ENCODE data around the gene SPOCD1. TPM values are rescaled to one million over a fixed set of nuclear protein-coding genes. Genes with fewer than 3 reads are reported as not detected.

Gene SPOCD1
- total RNA-seq, 1 experiment from 2014 or later, result 0.54 TPM

DNA sequence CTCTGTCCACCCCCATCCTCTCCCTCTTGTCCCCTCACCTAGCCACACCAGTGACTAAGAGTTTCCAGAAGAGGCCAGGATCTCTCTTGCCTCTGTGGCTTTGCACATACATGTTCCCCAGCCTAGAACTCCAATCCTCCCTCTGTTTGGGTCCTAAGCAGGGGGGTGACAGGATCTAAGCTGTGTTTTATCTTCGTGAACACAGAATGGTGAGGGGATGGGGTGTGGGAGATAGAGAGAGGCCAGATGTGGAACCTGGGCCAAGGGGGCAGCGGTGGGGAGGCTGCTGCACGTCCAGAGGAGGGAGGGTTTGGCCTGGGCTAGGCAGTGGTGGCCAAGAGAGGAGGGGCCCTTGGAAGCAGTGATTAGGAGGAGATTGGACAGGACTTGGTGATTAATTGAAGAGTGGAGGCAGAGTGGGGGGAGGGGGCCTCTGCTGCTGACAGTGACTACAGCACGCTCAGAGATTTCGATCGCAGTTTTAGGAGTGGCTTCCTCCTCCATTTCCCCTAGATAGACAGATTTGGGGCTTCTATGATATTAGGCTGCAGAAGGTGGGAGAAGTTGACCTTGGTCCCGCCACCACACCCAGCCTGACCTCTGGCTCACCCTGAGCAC, 34.6 kb downstream of the SPOCD1 start:
- Histone ChIP-seq H3K27me3 (ENCODE audit: control insufficient read depth, insufficient read depth, low read length) (no peaks in the 10 kb centered on the region), H3K4me3 (ENCODE audit: low read depth in 2 of 2, low read length in 2 of 2) (no peak overlapping the region), H3K36me3 (ENCODE audit: control insufficient read depth, insufficient read depth, low read length) (no peaks in the 10 kb centered on the region), H3K9me3 (ENCODE audit: control insufficient read depth, insufficient read depth, low read depth, low read length) (no peaks in the 10 kb centered on the region), H3K27ac (ENCODE audit: low read length) (no peak overlapping the region), H3K4me1 (ENCODE audit: control insufficient read depth, insufficient read depth, low read length) (peaks cover 5% of the 10 kb centered on the region; the same call in 1 of the 2 replicates)
- intact Hi-C loops (cut with micrococcal nuclease; ENCODE audit: unreplicated experiment) (loop anchor here (10.0 kb wide), 1 partner anchor 216 kb away; no protein-coding TSS in a partner anchor), in situ Hi-C loops (cut with HindIII; ENCODE audit: low pct_unique_long_range_greater_than_20kb, low sequenced_read_pairs) (no loop called here)
- DNase-seq (ENCODE audit: low read depth, low spot score) (no peak), ATAC-seq (no peak)
- TF ChIP-seq SIN3A (IDR thresholded peaks at IDR 0.05; ENCODE audit: borderline replicate concordance, insufficient read depth, low read depth, low read length), result no peak
- TF ChIP-seq, protein P1, sequence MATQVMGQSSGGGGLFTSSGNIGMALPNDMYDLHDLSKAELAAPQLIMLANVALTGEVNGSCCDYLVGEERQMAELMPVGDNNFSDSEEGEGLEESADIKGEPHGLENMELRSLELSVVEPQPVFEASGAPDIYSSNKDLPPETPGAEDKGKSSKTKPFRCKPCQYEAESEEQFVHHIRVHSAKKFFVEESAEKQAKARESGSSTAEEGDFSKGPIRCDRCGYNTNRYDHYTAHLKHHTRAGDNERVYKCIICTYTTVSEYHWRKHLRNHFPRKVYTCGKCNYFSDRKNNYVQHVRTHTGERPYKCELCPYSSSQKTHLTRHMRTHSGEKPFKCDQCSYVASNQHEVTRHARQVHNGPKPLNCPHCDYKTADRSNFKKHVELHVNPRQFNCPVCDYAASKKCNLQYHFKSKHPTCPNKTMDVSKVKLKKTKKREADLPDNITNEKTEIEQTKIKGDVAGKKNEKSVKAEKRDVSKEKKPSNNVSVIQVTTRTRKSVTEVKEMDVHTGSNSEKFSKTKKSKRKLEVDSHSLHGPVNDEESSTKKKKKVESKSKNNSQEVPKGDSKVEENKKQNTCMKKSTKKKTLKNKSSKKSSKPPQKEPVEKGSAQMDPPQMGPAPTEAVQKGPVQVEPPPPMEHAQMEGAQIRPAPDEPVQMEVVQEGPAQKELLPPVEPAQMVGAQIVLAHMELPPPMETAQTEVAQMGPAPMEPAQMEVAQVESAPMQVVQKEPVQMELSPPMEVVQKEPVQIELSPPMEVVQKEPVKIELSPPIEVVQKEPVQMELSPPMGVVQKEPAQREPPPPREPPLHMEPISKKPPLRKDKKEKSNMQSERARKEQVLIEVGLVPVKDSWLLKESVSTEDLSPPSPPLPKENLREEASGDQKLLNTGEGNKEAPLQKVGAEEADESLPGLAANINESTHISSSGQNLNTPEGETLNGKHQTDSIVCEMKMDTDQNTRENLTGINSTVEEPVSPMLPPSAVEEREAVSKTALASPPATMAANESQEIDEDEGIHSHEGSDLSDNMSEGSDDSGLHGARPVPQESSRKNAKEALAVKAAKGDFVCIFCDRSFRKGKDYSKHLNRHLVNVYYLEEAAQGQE (IDR thresholded peaks at IDR 0.05; ENCODE audit: insufficient read depth in 1 of 2, low read depth in 2 of 2, low read length in 1 of 2), result no peak
- TF ChIP-seq, protein P2, sequence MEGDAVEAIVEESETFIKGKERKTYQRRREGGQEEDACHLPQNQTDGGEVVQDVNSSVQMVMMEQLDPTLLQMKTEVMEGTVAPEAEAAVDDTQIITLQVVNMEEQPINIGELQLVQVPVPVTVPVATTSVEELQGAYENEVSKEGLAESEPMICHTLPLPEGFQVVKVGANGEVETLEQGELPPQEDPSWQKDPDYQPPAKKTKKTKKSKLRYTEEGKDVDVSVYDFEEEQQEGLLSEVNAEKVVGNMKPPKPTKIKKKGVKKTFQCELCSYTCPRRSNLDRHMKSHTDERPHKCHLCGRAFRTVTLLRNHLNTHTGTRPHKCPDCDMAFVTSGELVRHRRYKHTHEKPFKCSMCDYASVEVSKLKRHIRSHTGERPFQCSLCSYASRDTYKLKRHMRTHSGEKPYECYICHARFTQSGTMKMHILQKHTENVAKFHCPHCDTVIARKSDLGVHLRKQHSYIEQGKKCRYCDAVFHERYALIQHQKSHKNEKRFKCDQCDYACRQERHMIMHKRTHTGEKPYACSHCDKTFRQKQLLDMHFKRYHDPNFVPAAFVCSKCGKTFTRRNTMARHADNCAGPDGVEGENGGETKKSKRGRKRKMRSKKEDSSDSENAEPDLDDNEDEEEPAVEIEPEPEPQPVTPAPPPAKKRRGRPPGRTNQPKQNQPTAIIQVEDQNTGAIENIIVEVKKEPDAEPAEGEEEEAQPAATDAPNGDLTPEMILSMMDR (IDR thresholded peaks at IDR 0.05), result no peak
- TF ChIP-seq TCF7L2 (IDR thresholded peaks at IDR 0.05; ENCODE audit: low read depth, low read length), result no peak
- ChIA-PET CTCF (no interaction called here), POLR2A (no interaction called here)
- BruUV-seq (replicated peaks), result no TSS peak

DNA sequence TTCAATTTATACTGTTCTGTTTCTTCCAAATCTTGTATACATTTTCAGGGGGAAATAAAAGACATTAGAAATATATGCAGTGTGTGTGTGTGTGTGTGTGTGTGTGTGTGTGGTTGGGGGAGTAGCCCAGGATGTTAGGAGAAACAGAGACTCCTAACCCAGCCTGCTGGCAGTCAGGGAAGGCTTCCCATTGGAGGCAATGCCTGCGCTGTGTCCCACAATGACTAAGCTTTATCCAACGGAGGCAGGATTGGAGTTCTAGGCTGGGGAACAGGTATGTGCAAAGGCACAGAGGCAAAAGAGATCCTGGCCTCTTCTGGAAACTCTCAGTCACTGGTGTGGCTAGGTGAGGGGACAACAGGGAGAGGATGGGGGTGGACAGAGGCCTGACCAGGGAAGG, 35.2 kb downstream of the SPOCD1 start:
- Histone ChIP-seq H3K4me3 (ENCODE audit: low read depth in 2 of 2, low read length in 2 of 2) (no peak overlapping the region), H3K36me3 (ENCODE audit: control insufficient read depth, insufficient read depth, low read length) (no peaks in the 10 kb centered on the region), H3K27me3 (ENCODE audit: control insufficient read depth, insufficient read depth, low read length) (no peaks in the 10 kb centered on the region), H3K9me3 (ENCODE audit: control insufficient read depth, insufficient read depth, low read depth, low read length) (no peaks in the 10 kb centered on the region), H3K27ac (ENCODE audit: low read length) (no peak overlapping the region), H3K4me1 (ENCODE audit: control insufficient read depth, insufficient read depth, low read length) (peaks cover 5% of the 10 kb centered on the region; the same call in 1 of the 2 replicates)
- POLR2A ChIA-PET, result no interaction called here
- ATAC-seq (no peak), DNase-seq (ENCODE audit: low read depth, low spot score) (no peak)
- in situ Hi-C loops (cut with HindIII; ENCODE audit: low pct_unique_long_range_greater_than_20kb, low sequenced_read_pairs) (no loop called here), intact Hi-C loops (cut with micrococcal nuclease; ENCODE audit: unreplicated experiment) (loop anchor here (10.0 kb wide), 1 partner anchor 216 kb away; no protein-coding TSS in a partner anchor)
- CTCF ChIA-PET, result no interaction called here
- no TSS peak for BruUV-seq (replicated peaks)
- TF ChIP-seq TCF7L2 (IDR thresholded peaks at IDR 0.05; ENCODE audit: low read depth, low read length) (no peak), SIN3A (IDR thresholded peaks at IDR 0.05; ENCODE audit: borderline replicate concordance, insufficient read depth, low read depth, low read length) (no peak), POLR2AphosphoS5 (IDR thresholded peaks at IDR 0.05; ENCODE audit: low read depth, low read length) (no peak)
- TF ChIP-seq, protein P1 (IDR thresholded peaks at IDR 0.05; ENCODE audit: insufficient read depth in 1 of 2, low read depth in 2 of 2, low read length in 1 of 2), result no peak
- TF ChIP-seq, protein P2 (IDR thresholded peaks at IDR 0.05), result no peak

Data from Panc1 (cell line).